ENCODE results near the gene SLC24A3.
"Not testable (repeated sequence)": the region's sequence is repeated elsewhere in the genome, so short reads cannot be mapped to it uniquely, and the experiment has no call there.

The SLC24A3 gene

DNA sequence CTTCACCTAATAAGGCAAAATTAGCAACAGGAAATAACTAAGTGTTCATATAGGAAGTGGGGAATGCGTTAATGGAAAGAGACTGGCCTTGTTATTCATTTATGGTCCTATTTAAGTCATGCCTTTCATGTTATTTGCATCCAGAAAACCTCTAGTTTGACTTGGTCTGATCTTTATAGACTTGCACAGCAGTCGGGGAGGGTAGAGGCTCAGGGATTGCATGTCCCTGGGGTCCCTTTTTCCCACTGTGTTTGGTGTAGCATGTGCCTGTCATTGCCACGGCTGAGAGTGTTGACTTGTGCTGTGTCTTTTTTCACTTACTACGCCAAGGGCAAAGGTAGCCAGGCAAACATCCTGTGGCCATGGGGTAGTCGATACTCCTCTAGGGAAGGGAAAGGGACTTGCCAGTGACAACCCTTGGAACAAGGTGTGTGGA is 440.2 kb downstream of the SLC24A3 start:
- DNase-seq: no peak

DNA sequence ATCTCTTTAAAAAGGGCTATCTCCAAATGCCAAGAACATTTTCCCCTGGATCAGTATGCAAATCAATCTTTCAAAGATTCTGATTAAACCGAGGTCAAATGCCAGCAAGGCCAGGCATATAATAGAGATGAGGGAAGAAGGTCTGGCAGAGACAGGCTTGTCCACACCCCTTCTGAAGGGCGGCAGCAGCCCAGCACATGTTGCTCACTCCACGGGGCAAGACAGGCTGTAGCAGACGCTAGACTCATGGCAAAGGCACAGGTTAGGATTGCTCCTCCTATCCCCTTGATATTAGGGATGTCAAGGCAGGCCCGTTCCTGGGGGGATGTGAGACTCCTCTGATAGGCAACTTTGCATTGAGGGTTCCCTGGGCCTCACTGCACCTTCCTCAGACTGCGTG is 440.9 kb downstream of the SLC24A3 start:
- no peak for DNase-seq

GRCh38 chr20:19654921-19655320 is 442.5 kb downstream of the SLC24A3 start:
- DNase-seq: no peak

GRCh38 chr20:19658137-19658536 is 445.7 kb downstream of the SLC24A3 start:
- no peak for DNase-seq

GRCh38 chr20:19659448-19659847 is 447.0 kb downstream of the SLC24A3 start:
- no peak for DNase-seq

DNA sequence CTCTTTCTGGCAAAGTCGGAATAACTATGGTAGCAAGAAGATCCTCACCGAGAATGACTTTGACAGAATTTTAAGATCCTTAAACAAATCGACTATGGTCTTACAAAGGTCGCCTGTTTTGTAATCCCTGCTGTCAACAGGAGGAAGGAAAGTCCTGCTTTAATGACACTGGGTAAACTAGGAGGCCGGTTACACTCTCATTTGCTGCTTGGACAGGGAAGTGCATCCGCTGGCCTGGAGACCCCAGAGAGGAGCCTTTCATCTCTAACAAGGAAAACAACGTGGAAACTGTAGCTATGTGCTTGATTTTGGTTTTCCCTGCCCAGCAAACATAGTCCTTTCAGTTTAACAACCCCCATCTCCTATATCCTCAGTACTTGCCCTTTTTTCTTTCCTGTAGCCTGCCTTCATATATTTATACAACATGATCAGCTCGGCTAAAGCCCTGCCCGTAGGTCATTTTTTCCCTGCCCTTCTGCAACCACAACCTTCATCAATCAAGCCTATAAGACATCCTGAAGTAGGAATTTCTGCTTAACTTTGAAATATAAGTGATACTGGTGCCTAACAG is 448.5 kb downstream of the SLC24A3 start:
- DNase-seq: no peak

DNA sequence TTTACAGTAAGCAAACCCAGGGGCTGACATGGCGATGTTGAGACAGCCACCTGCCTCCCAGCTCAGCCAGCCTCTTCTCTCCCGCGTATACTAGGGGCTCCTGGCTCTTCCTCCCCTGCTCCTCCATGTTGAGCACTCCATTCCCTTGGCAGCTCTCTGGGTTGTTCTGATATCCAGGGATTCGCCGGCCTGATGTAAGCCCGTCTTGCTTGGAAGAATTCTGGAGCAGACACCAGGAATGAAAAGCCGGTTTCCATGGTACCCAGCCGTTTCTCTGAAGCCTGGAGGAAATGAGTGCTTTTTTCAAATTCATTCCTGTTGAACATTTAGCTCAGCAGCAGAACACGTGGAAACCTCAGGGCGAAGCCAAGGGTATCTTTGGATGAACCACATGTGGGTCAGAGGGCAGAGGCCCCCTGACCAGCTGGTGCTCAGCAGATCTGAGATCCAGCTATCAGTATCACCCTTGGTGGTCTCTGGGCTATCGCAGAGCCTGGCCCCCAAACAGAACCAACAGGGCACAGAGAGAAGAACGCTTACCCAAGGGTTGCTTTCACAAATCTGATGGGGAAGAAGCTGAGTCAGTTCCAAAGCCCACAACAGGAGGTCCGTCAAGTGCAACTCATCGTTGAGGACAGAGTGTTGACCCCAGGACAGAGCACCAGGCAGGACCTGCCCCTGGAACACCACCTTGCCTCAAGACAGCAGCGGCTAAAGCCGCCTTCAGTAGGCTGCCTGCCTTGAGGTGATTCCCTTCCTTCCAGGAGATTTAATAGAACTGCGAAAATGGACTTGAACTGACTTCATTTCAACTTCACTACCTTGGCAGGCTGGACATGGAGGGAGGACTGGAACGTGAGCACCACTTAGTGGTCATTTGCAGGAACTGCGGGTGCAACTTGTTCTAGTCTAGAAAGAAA is 449.5 kb downstream of the SLC24A3 start:
- no peak for DNase-seq

- no peak for DNase-seq
These were observed 450.2 kb downstream of the SLC24A3 start for GRCh38 chr20:19662637-19662995.

DNA sequence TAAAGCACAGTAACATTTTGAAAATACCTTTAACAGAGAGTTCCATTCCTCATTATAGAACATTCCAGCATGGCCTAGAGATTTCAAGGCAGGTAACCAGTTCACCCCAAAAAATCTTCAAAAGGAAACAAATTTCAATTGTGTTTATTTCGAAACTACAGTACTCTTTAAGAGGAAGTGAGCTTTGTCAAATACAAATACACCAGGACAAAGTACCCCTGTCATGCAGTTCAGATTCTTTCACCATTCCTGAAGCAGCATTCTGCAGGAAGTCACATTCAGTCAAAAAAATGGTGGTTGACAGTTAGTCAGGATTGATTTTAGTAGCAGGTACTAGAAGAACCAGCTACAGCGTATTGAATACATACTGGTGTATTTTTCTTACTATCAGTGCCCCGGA is 456.0 kb downstream of the SLC24A3 start:
- no peak for DNase-seq

DNA sequence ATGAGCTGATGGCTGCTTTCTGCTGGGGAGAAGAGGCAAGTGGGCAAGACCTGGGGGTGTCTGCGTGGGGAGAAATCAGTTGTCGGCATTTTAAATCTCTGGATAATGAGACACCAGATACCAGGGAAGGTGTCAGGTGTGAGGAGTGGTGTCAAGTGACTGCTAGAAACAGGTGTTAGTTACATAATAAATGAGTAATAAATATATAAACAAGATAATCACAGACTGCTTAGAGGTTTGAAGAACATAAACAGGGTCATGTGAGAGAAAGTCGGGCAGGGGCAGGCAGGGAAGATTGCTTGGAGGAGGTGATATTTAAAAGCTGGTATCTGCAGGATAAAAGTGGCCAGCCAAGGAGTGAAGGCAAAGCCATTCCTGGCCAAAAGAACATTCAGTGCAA is 458.4 kb downstream of the SLC24A3 start:
- DNase-seq: no peak

- no peak for DNase-seq
These were observed 458.9 kb downstream of the SLC24A3 start for GRCh38 chr20:19671374-19671773.

DNA sequence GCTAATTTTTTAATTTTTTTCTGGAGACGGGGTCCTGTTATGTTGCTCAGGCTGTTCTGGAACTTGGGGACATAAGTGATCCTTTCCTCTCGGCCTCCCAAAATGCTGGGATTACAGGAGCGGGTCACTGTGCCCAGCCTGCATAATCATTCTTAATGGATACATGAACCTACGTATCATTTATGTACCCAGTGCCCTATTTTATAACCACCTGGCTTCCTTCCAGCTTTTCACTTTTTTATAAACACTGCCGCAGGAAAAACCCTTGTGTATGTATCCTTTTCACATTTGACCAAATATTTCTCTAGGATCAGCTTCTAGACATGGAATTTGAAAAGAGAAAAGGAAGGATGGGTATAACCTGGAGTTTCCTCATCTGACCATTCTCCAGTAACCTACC is 460.1 kb downstream of the SLC24A3 start:
- DNase-seq: no peak

- no peak for DNase-seq
These were observed 461.1 kb downstream of the SLC24A3 start for GRCh38 chr20:19673575-19673974.

DNA sequence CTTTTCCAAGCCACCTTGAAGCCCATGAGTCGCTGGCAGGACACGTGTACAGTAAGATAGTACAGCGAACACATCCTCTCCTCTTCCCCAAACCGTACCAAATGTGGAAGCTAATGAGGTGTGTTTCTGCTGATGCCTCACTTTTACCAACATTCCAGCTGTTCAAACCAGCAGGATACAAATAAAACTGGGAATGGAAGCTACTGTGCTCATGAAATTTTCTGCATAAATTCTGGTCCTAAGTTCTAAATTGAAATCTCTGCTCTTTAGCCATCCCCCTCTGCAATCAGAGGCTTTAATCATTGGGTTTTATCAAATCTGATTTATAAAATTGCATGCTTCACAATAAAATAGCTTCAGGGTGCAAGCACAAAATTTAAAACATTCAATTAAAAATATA is 463.8 kb downstream of the SLC24A3 start:
- DNase-seq: no peak

DNA sequence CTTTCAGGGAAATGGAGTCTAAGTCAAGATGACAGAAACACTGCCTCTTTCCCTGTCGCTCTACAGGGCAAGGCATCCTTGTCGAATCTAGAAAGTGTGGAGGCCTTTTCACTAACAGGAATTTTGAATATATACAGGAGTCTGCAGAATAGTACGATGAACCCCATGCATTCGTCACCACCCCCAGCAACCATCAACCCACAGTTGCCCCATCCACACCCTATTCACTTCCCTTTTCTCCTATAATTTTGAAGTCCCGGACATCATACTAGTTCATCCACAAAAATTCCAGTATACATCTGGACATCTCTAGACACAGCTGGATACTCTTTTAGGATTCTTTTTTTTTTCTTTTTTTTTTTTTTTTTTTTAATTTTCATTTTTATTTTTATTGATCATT is 464.9 kb downstream of the SLC24A3 start:
- no peak for DNase-seq

DNA sequence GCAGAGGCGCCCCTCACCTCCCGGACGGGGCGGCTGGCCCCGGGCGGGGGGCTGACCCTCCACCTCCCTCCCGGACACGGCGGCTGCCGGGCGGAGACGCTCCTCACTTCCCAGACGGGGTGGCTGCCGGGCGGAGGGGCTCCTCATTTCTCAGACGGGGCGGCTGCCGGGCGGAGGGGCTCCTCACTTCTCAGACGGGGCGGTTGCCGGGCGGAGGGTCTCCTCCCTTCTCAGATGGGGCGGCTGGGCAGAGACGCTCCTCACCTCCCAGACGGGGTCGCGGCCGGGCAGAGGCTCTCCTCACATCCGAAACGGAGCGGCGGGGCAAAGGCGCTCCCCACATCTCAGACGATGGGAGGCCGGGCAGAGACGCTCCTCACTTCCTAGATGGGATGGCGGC is 466.1 kb downstream of the SLC24A3 start:
- not testable (repeated sequence) for DNase-seq

GRCh38 chr20:19679900-19680495 is 467.6 kb downstream of the SLC24A3 start:
- DNase-seq: no peak

GRCh38 chr20:19682249-19682648 is 469.8 kb downstream of the SLC24A3 start:
- DNase-seq: no peak

GRCh38 chr20:19683188-19683587 is 470.7 kb downstream of the SLC24A3 start:
- DNase-seq: no peak

- DNase-seq: no peak
These were observed 471.4 kb downstream of the SLC24A3 start for GRCh38 chr20:19683822-19684221.

GRCh38 chr20:19688031-19688806 is 475.8 kb downstream of the SLC24A3 start:
- DNase-seq: no peak

- no peak for DNase-seq
These were observed 478.0 kb downstream of the SLC24A3 start for GRCh38 chr20:19690462-19690861.

DNA sequence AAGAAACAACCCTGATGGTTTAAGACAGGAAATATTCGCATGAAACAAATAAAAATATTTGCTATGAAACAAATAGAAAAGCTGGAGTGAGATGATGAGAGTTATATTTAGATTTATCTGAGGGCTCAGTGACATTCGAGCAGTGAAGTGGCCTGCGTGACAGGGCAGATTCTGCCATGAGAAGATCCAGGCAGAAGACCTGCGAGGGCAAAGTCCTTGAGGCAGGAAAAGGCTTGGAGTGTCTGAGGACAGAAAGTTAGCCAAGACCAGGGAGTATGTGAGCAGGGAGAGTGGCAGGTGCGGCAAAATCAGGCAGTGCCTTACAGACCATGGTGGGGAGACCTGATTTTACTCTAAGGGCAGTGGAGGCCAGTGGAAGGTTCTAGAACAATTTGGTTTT is 478.7 kb downstream of the SLC24A3 start:
- DNase-seq: no peak
